ENCODE results near the gene CEP164.
"Not testable (repeated sequence)": the region's sequence is repeated elsewhere in the genome, so short reads cannot be mapped to it uniquely, and the experiment has no call there.

The CEP164 gene

DNA sequence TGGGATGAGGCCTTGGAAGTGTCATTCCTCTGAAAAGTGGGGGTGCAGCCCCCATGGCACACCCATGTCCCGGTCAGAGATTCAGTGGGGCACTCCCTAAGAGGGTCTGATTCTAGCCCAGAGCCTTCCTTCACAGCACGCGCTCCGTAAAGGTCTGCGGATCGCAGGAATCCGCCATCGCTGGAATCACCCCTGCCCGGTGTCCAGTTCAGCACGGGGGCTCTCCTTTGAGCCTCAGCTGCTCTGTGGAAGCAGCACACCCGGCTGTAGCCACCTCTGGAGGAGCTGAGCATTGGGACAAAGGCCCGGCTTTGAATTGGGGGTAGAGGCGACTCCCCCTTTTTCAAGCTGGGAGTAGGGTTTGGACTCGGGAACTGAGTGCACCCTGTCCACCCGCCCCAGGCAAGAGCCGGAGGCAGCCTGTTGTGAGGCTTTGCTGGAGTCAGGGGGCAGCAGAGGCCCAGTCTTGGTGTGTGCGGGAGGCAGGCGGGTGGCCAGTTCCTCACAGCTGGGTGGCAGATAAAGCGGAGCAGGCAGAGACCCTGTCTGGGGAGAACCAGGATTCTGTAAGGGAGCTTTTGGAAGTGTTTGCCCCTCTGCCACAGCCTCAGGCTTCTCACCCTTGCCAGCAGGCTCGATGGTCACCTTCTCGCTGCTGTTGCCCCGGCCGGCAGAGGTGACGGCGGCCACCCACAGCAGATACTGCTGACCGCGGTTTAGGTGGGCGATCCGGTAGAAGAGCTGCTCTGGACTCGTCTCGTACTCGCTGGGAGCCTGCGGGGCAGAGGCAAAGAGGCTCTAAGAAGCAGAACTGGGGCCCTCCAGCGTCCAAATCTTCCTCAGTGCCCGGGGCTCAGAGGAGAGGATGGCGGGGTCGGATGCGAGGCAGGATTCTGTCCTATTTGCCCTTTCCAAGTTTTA lies 115.9 kb downstream of the CEP164 start:
- FAIRE-seq: no peak

GRCh38 chr11:117444256-117444655 lies 116.6 kb downstream of the CEP164 start:
- FAIRE-seq: no peak

- no peak for FAIRE-seq
These were observed 117.3 kb downstream of the CEP164 start for GRCh38 chr11:117444711-117445658.

DNA sequence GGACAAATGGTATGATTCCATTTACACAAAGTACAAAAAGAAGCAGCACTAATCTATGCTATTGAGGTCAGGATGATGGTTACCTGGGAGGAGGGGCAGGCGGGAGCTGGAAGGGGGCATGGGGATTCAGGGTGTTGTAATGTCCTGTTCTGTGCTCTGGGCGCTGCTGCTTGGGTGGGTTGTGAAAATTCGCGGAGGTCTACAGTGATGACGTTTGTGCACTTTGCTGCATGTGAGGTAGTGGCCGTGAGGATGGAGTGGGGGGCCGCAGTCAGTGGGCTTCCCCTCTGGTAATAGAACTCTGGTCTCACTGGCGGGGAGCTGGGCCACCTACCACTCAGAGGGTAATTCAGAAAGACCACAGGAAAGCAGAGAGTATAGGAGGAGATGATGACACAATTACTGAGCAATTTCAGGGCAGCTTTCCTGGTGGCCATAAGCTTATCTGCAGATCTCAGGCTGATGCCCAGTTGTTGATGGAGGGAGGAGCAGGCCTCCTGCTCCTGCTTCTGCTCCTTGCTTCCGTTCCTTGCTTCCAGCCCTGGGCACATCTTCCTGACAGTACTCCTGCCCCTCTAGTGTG lies 121.5 kb downstream of the CEP164 start:
- no peak for FAIRE-seq

GRCh38 chr11:117453886-117454563 lies 126.4 kb downstream of the CEP164 start:
- FAIRE-seq: no peak

DNA sequence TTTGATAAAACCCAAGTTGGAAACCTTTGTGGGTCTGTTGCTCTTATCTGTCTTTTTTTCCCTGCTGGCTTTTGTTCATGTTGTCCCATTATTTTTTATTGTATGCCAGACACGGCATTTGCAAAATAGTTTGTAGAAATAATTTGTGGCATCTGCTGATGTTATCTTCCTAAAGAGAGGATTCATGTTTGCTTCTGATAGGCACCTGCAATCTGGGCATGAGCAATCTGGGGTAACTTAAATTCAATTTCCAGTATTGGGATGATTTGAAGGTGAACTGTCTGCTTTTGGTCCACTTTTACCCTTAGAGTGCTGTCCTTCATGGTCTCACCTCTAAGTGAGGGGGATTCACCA lies 126.9 kb downstream of the CEP164 start:
- FAIRE-seq: no peak

- no peak for FAIRE-seq
These were observed 128.5 kb downstream of the CEP164 start for GRCh38 chr11:117456027-117456720.

DNA sequence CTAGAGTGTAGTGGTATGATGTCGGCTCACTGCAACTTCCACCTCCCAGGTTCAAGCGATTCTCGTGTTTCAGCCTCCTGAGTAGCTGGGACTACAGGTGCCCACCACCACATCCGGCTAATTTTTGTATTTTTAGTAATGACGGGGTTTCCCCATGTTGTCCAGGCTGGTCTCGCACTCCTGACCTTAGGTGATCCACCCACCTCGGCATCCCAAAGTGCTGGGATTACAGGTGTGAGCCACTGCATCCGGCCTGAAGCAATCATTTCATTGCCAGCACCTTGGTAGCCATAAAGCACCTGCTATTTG lies 129.0 kb downstream of the CEP164 start:
- FAIRE-seq: not testable (repeated sequence)

GRCh38 chr11:117457031-117457785 lies 129.6 kb downstream of the CEP164 start:
- FAIRE-seq: no peak

GRCh38 chr11:117457835-117458234 lies 130.2 kb downstream of the CEP164 start:
- no peak for FAIRE-seq

DNA sequence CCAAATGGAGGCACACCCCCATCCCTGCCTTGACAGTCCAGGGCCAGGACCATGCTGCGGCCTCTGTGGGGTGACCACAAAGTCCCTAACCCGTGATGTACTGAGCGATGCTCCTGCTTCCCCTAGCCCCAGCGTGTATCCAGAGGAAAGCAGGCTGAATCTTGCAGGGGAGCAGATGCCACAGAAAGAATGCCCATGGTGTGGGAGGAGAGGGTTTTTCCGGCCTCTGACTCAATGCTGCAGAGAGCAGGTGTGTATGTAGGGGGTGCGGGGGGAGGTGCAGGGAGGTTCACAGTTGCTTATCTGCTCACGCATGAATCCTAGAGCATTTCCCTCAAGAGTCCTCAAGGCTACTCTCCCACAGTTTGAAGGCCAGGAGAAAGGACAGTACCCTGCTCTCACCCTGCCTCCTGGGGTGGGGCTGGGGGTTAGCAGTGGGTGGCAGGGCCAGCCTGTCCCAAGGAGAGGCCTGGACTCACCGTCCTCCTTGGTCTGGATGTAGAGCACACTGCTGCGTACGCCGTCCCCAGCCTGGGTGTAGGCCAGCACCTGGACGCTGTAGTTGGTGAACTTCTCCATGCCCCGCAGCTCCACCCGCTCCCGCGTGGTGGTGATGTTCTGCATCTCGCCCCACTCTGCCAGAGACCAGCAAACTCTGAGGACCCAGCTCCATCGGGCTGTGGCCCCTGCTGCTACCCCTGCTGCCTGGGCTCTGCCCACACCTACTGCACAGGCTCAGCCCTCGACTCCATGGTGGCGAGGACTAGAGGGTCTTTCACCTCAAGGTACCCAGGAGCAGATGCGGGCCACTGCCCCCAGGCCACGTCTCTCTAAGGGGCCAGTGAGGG lies 130.8 kb downstream of the CEP164 start:
- no peak for FAIRE-seq

DNA sequence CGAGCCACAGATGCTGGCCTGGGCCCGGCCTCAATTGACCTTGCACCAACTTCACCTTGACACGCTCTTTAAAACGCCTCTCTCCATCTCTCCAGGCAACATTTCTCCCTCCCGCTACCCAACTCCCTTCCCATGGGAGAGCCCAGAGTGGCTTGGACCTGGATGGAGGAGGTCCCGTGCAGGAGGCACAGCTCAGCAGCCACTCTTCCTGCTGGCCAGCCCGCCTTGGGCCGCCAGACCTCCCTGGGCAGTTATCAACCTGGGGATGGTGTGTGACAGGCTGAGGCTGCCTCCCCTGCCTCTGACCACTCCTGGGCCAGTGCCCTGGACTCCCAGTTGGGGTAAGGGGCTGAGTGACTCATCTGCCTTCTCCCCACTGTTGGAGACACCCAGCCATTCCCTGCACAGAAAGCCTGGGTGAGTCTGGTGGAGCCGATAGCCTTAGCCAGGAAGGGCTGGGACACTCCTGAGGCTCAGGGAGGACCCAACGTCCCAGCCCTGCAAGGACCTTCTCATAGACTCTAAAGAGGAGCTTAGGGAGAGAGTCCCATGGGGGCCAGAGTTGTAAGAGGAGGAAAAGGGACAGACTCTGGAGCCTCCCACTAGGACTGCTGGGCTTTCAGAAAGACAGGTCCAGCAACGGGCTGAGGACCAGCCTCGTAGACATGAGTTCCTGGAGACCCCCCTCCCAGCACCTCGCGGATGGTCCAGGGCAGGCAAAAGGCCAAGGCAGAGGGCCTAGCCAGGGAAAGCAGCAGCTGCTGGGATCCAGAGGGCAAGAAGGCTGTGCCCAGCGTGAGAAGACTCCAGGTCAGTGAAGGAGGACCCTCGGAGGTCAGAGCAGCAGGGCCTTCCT lies 131.7 kb downstream of the CEP164 start:
- no peak for FAIRE-seq

DNA sequence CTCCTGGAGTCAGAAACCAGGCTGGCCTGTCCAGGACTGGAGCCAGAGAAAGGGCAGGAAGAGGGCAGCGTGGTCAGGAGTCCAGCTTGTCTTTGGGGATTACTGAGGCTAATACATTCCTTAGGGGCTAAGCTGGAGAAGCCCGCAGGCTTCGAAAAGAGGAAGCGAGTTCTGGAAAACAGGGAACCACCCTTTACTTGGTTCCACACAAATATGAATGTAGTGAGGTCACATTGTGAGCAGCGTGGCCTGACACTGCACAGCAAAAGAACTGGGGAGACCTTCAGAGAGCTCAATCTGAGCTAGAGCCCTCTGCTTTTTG lies 132.3 kb downstream of the CEP164 start:
- FAIRE-seq: no peak

DNA sequence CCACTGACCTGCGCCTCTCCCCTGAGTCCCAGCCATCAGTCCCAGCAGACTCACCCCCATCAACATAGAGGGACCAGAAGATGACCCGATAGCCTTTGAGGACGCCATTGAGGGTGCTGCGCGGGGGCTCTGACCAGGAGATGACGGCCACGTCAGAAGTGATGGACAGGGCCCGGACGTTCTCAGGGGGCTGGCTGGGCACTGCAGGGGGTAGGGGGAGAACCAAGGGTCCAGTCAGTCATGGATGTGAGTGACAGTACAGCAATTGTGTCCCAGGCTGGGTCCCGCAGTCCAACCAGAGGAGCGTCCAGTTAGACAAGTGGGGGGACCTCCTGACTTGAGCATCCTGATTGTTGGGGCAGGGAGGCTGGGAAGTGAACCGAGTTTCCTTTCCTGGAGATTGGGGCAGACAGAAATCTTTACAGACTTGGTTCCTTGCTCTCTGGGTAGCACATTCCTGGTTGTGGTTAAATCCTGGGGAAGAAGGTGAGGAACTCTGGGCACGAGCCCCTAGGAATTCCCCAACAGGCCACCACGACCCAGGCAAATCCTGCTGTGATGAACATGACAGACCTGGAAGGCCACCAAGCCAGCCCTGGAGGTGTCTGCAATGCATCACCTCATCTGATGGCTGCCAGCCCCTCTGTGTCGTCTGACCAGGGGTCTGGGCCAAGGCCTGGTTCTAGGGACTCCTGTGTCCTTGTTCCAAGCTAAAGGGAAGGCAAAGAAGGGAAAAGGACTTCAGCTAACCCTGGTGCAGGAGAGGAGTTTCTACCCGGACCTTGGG lies 133.9 kb downstream of the CEP164 start:
- FAIRE-seq: no peak

DNA sequence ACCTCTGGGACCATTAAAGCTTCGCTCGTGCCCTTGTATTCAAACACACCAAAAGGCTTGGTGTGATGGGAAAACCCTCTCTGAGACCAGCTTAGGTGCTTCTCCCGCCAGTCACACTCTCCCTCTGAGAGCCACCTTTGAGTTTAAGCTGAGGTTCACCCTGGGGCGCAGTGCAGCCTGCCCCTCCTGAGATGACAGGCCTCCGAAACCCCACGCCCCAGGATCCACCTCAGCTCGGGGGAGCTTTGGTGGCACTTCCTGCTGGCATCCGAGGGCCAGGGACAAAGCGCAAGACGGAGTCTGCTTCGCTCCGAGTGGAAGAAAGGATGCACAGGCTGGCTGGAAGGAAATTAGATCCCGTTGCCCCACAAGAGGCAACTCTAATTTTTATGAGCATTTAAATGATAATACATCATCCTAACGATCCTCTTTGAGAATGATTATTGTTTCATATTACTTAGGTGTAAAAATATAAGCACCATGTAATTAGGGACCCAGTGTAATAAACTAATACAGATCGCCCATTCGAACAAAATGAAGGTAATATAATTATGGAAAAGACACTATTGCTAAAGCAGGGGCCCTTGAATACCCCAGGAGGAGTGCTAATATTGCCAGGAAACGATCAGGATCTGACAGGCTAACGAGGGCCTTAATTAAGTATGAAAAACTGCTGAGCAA lies 134.7 kb downstream of the CEP164 start:
- FAIRE-seq: no peak

DNA sequence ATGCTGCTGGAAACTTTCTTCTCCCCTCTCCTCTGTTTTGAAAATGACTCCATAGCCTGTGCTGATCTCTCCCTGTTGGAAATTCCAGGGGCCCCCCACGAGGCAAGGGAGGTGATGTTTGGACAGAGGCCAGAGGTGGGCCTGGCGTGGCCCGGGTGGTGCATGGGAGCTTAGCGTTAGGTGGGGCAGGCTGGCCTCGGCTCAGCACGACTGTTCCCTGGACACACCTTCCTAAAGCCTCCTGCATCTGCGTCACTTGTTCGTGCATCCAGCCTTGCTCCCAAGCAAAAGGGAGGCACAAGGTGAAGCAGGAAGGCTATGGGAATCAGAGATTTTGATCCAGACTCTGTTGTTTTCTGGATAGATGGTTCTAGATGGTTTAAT lies 135.2 kb downstream of the CEP164 start:
- no peak for FAIRE-seq
